Mesenteric fat pad (tissue), 1 donor: Measurements from ENCODE around the gene SNORC. TPM values are rescaled to one million over a fixed set of nuclear protein-coding genes. Genes with fewer than 3 reads are reported as not detected.
"Not testable (repeated sequence)": the region's sequence is repeated elsewhere in the genome, so short reads cannot be mapped to it uniquely, and the experiment has no call there.

Experiments used
- DNase-seq: peaks from one replicate; pipeline ENCODE4 v3.0.0-alpha.2; 2020; ENCODE audit warnings: low spot score
- total RNA-seq: library from RNA; stranded (reverse); fragmentation: NEBNext Ultra II Directional; extraction: Animal tissue kit (Norgen Biotek cat#: 25700); gene quantifications from one replicate; pipeline ENCODE4 v1.2.1, GENCODE V29; 2021
- donor health status: DM: yes; HTN: yes; CAD: no.

Gene SNORC
- total RNA-seq, 1 donor from 2014 or later = 0.64 TPM

DNA sequence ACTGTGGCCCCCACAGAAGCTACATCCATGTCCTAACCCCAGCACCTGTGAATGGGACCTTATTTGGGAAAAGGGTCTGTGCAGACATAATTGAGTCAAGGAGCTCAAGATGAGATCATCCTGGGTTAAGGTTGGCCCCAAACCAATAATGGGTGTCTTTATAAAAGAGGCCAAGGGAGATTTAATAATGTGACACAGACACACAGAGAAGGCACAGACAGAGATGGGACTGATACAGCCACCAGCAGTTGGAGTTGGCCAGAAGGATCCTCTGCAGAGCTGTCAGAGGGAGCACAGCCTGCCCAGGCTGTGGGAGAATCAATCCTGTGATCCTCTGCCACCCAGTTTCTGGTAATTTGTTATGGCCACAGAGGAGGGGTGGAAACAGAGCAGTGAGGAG is 26.0 kb downstream of the SNORC start:
- DNase-seq = no peak

DNA sequence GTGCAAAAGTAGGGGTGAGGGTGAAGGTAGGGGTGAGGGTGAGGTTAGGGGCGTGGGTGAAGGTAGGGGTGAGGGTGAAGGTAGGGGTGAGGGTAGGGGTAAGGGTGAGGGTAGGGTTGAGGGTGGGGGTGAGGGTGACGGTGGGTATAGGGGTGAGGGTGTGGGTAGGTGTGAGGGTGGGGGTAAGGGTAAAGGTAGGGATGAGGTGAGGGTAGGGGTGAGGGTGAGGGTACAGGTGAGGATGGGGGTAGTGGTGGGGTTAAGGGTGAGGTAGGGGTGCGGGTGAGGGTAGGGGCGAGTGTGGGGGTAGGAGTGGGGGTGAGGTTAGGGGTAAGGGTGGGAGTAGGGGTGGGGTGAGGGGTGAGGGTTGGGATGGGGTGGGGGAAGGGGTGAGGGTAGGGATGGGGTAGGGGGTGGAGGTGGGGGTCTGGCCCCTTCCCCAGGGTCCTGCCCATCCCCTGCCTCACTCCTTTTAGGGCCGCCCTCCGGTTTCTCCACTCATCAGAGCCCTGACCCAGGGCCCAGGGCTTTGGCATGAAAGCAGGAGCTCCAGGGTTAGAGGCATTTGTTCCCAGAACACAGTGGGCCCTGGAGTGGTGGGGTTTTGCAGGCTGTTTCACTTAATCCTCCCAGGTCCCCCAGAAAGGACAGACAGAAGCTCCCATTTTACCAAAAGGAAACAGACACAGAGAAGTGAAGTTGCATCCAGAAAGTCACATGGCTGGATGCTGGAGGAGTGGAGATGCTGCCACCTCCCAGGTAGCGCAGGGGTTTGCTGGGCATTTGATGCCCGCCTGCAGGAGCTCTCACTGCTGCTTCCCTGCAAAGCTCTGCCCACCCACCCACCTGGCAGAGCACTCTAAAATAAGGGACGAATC is 26.9 kb downstream of the SNORC start:
- DNase-seq = no peak

DNA sequence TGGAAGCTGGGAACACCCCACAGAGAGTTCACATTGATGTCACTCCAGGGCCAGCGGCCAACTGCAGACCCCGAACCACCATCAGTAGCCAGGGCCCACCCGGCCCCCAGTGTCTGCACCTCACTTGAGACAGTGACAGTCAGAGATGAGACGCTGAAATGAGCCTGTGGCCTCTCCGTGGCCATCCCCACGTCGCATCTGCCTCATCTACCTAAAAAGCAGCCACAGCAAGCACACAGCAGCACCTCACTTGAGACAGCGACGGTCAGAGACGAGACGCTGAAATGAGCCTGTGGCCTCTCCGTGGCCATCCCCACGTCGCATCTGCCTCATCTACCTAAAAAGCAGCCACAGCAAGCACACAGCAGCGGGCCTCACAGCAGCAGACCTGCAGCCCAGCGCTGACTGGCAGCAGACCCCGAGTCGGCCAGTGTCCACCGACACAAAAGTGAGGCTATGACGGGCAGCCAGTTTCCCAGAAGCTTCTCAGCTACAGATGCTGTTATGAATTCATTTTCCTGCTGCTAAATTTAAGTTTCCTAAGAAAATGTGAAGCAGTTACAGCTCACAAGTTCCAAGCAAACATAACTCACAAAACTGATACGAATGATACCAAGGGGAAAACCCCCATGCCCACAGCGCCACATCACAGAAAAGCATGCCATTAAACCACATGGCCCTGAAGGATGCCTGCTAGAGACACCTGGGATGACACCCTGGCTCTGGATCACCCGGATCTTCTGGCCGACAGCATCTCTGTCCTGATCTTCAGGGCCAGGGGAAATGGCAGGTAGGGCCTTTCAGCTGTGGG is 27.7 kb downstream of the SNORC start:
- no peak for DNase-seq

DNA sequence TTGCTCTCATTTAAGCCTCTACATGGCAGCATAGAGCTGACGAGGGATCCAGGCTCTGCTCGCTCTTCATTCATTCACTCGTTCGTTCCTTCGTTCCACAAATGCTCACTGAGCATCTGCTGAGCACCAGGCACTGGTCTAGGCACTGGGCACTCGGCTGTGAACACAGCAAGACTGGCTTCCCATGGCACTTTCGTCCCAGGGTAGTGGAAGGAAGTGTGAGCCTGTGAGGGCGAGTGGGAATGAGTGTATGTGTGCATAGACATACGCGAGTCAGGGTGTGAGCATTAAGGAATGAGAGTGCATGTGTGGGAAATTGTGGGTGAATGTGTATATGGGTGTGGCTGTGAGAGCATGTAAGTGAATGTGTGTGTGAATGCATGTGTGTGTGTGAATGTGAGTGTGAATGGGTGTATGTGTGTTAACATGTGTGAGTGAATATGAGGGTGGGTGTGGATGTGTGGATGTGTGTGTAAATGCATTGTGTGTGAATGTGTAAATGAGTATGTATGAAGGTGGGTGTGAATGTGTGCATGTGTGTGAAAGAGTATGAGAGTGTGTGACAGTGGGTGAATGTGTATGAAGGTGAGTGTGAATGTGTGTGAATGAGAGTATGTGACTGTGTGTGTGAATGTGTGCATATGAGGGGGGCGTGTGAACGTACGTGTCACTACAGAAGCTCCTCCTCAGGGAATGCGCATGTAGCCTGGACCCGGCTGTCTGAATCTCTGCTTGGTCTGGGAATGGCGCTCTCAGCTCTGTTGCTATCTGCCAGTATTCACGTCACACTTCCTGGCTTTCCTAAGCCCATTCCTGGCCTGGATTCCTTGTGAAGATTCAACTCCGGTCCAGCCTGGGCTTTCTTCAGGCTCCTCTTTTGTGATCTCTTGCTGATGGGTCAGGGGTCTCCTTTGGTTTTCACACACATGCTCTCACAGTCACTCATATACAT is 28.8 kb downstream of the SNORC start:
- DNase-seq = no peak

DNA sequence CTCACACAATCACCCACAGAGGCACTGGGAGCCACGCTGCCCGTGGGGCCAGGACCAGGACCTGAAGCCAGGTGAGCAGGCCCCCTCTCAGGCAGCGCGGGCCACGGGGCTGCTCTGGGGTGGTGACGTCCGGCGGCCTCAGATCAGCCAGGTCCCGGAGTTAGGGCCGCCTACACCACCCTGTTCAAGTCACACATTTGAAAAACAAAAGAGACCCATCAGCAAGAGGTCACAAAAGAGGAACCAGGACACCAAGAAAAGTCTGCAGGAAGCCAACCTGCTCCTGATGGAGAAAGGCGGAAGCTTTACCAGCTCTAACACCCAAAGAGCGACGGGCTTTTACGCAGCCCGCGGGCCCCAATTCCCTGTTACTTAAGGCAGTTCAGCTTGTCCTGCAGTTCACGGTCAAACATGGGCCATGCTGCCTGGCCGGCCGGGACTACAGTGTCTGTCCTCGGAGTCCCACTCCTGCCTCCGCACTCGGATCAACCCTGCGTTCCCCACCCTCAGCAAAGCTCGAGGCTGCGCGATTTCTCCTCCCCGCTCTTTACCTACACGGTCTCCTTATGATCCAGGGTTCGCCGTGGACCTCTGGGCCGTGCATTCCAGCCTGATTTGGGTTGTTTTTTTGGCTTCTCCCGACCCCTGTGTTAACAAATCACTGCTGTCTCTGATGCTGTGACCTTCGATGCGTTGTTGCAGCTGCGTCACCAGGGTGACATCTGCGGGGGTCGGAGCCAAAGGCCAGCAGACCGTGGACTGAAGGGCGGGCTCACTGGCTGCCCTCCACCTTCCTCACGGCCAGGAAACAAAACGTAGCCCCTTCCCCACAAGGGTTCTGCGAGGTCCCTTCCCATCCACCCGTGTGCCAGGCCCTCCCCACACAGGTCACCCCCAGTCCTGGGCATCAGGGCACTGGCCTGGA is 31.0 kb downstream of the SNORC start:
- no peak for DNase-seq

DNA sequence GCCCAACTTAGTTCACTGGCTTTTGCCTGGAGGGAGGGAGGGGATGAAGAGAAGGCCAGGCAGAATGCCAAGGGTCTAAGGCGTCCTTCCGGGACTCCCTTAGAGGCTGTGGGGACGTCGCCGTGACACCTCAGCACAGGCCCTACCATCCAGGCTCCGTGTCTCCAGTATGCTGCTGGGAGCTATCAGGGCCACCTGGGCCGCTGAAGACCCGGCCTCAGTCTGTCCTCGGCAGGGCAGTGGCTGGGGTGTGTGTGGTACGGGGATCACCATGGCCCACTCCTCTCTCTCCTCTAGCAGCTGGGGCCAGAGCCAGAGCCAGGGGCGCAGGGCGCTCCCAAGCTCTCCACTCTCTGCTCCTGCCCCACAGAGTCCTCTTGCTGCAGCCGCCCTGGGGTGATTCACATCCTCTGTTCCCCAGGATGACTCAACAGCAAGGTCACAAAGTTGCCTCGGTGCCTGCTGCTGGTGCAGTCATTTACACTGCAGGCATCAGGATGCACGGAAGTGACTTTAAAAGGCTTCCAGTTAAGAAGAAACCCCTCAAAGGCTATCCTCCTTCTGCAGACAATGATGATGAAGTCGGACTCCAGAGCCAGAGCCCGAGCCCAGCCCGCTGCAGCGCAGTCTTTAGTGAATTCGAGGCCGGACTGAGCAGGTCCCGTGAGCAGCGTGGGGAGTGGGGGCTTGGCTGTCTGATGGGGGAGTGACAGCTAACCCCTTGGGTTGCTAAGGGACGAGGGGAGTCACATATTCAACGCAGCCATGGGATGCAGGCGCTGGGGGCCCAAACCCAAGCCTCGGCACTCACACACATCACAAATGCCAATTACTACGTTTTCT is 31.9 kb downstream of the SNORC start:
- DNase-seq = no peak

DNA sequence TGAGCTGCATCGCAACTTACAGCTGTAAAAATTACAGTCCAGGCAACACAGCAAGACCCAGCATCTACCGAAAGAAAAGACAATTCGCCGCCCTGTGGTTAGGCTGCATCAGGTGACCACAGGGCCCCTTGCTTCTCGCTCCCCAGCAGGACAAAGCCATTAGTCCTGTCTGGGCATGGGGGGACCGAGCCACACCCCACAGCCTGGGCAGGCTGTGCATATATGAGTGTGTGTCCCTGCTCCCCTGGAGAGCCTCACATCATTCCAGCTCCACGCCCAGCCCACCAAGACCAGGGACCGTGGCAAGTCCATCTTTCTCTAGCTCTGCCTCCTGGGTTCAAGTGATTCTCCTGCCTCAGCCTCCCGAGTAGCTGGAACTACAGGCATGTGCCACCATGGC is 33.9 kb downstream of the SNORC start:
- no peak for DNase-seq

DNA sequence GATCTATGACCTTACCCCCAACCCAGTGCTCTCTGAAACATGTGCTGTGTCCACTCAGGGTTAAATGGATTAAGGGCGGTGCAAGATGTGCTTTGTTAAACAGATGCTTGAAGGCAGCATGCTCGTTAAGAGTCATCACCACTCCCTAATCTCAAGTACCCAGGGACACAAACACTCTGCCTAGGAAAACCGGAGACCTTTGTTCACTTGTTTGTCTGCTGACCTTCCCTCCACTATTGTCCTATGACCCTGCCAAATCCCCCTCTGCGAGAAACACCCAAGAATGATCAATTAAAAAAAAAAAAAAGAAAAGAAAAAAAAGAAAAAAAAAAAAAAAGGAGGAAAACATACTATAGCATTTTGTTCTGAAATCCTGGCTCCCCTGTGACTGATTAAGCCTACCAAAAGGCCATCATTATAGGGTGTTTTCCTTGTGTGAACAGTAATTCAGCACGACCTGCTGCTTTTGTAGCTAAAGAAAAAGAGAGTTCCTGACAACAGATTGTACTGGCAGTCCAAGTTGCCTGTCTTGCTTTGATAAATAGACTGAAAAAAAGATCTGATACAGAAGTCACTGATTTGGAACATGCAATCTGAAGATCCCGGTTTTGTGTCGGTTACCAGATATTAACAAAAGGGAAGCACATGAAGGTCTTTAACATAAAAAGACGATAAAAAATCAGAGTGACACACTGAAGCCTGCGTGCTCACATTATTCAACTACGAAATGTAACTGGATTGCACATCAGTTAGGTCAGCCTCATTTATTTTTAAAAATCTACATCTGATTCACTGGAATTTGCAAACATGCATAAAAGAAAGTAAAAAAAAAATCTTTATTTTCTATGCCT is 37.0 kb downstream of the SNORC start:
- DNase-seq = not testable (repeated sequence)

DNA sequence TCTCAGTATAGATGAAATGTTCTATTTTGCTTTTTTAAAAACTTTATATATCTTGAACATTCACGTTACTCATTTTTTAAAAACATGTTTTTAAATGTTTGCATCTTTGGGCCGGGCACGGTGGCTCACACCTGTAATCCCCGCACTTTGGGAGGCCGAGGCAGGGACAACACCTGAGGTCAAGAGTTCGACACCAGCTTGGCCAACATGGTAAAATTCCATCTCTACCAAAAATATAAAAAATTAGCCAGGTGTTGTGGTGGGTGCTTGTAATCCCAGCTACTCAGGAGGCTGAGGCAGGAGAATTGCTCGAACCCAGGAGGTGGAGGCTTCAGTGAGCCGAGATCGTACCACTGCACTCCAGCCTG is 37.6 kb downstream of the SNORC start:
- DNase-seq = not testable (repeated sequence)

DNA sequence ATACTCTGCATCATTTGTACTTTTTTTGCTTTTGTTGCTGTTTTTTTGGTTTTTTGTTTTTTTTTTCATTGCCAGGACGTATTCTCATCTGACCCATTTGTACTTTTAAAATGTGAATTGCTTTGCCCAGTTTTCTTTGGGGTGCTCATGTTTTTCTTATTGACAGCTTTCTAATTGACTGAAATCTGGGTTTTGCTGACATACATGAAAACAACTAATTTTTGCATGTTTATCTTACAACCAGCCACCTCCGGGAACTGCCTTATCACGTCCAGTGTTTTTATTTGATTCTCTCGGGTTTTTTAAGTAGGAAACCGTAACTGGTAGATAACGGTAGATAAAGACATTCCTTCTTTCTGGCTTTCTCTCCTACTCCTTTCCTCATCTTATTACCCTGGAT is 38.6 kb downstream of the SNORC start:
- no peak for DNase-seq

DNA sequence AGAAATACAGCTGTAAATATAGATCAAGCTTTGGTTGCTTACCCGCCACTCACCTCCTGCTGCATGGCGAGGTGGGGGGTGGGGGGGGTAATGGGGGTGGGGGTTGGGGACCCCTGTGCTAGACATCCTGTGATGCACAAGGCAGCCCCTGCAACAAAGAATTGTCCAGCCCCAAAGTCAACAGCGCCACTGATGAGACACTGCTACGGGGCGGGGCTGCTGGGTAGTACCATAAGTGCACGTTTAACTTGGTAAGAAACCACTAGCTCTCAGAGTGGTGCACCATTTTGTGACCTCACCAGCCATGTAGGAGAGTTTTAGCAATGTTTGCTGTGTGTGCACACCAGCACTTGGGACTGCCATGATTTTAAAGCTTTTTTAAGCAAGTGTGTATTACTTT is 40.3 kb downstream of the SNORC start:
- DNase-seq = no peak

DNA sequence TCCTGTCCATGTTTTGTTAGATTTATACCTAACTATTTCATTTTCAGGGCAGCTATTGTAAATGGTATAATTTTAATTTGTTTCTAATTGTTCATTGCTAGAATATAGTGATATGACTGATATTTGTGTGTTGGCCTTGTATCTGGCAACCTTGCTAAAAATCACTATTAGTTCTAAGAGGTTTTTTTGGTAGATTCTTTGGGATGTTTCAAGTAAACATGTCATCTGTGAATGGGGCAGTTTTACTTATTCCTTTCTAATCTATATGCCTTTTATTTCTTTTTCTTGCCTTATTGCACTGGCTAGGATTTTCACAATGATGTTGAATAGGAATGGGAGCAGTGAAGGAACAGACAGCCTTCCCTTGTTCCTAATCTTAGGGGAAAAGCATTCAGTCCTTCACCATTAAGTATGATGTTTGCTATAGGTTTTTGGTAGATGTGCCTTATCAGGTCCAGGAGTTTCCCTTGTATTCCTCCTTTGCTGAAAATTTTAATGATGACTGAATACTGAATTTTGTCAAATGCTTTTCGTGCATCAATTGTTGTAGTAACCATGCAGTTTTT is 41.7 kb downstream of the SNORC start:
- no peak for DNase-seq

DNA sequence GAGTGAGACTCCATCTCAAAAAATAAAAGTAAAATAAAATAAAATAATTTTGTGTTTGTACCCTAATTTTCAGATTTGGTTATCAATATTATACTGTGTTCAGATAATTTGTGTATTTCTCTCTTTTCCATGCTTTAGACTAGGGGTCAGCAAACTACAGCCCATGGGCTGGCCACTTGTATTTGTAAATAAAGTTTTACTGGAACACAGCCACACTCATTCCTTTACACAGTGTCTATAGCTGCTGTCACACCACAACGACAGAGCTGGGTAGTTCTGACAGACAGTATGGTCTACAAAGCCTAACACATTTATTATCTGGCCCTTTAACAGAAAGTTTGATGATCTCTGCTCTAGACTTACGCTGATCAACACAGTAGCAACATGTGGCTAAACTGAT is 43.8 kb downstream of the SNORC start:
- no peak for DNase-seq

DNA sequence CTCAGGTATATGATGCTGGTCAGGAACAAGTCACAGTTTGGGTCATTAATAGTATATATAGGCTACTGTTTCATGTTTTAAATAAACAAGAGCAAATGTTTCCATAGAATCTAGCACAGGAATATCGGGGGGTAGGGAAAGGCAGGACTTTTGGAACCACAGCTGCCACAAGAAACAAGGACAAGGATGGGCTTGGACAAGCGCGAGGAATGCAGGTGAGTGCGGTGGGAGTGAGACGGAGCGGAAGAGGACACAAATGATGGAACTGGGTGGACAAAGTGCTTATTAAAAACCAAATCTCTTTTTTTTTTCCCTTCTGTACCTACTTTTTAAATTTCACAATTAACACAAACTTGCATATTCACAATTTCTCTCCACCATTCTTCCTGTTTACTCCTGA is 49.1 kb downstream of the SNORC start:
- no peak for DNase-seq

DNA sequence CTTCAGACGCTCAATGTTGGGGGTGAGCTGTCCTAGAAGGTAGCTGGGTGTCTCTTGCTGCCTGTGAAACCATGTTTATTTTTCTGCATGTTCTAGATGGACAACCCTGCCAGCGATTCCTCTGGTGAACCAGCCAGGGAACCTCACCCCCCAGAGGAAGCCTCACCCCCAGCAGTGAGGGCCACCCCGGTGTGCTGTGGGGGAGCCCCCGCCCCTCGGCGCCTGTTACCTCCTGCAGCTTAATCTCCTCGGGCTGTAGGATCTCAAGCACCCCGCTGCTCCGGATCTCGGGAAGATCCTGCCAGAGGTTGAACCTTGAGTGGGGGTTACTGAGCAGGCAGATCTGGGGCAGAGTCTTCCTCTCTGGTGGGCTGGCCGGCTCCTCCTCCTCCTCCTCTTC is 50.0 kb downstream of the SNORC start:
- DNase-seq = no peak

DNA sequence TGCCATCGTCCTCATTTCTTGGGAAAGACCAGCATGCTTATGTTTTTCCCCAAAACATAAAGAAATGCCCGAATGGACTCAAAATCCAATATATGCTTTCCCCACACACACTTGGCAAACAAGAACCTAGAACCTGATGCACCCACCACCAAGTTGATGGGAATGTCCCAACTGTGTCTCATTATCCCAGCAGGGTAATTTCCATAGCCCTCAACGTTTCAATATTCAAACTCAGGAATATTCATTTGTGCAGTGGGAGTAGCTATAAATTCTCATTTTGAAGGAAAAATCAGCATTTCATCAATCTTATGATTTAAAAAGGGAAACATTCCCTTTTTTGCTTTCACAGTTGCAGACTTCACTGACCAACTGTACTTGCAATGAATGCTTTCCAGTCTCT is 50.7 kb downstream of the SNORC start:
- DNase-seq = no peak

DNA sequence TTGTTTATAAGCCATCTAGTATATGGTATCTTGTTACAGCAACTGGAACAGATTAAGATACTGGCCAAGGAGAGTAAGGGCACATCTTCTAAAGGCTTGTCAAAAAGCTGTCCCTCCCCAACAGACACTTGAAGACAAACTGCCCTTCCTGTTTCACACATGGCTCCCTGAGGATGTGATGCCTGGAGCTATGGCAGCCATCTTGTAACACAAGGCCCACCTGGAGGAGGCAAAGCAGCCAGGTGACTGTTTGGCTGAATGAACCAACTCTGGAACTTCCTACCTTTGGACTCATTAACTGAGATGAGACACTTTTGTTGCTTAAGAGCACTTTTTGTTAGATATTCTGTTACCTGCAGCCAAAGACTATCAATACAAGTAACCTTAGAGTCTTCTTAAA is 54.4 kb downstream of the SNORC start:
- DNase-seq = no peak

DNA sequence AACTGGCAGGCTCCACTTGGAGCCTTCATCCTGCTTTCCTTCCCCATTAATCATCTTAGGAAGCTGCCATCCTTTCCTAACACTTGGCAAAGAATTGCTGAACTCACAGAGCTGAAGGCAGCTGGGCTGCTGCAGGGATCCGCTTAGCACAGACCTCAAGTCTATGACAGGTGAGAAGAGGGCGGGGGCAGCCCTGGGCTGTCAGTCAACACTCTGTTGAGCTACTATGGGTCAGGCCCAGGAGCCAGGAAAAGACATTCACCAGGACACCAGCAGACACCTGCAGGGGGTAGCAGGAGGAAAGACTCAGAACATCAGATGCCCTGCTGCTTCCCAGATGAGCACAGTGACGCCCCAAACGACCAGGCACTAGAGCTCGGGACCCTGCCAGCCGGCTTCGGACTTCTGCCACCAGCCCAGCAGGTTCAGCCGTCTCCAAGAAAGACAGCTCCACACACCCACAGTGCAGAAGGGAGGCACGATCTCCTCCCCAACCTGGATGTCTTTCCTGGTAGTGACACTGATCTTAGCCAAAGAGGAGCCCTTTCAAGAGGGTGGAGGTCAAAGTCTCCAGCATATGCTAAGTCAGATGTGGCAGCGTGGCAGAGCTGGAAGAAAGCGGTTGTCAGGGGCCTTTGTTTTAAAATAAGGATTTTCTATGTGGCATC is 55.2 kb downstream of the SNORC start:
- DNase-seq = no peak
